Measurements from ENCODE around the gene FKBP3. TPM values are rescaled to one million over a fixed set of nuclear protein-coding genes. Genes with fewer than 3 reads are reported as not detected.

The FKBP3 gene
- polyA plus RNA-seq, 1 of the 3 experiments (the other 2 are of a cell fraction) = 21.8 TPM

DNA sequence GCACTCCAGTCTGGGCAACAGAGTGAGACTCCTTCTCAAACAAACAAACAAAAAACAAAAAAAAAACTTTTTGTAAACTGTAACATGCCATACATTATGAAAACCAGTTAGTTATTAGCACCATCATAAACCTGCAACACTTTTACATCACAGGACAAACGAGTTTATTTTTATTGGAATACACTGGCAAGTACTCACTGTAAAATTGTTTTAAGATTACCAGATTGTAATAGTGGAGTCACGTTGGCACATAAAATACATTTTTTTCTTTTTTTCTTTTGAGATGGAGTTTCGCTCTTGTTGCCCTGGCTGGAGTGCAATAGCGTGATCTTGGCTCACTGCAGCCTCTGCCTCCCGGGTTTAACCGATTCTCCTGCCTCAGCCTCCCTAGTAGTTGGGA is 15.7 kb downstream of the FKBP3 start:
- H3K4me3 ChIP-seq (ENCODE audit: low read depth in 2 of 2, low read length in 1 of 2) = no peak overlapping the region
- no peak for DNase-seq
- no peak overlapping the region for H2AFZ ChIP-seq (ENCODE audit: low read depth)
- CTCF ChIA-PET = no interaction called here
- peaks cover 18 to 30% of the 10 kb centered on the region in 2 experiments for H3K36me3 ChIP-seq (replicated peaks in 1 of 2; ENCODE audit: control insufficient read depth in 1 of 2, insufficient read depth in 2 of 2, low read length in 1 of 2)
- no peak overlapping the region for H3K9ac ChIP-seq
- H3K27me3 ChIP-seq (ENCODE audit: insufficient read depth) = no peaks in the 10 kb centered on the region
- peaks cover 0 to 2% of the 10 kb centered on the region in 2 experiments; a peak in 1 of 4 replicates for H3K4me1 ChIP-seq (ENCODE audit: control insufficient read depth in 1 of 2, insufficient read depth in 2 of 2, low read depth in 1 of 2, low read length in 1 of 2)
- H3K4me2 ChIP-seq = no peak overlapping the region
- POLR2A ChIA-PET = no interaction called here
- no peaks in the 10 kb centered on the region for H3K79me2 ChIP-seq (ENCODE audit: insufficient read depth)
- no peaks in the 10 kb centered on the region for H3K9me2 ChIP-seq
- H4K20me1 ChIP-seq (ENCODE audit: insufficient read depth) = no peaks in the 10 kb centered on the region
- TF ChIP-seq RAD21 (IDR thresholded peaks at IDR 0.05; ENCODE audit: low read length) = no peak
- no peak for TF ChIP-seq ELF1 (IDR thresholded peaks at IDR 0.05)
- H3F3A ChIP-seq (replicated peaks; ENCODE audit: insufficient read depth) = no peaks in the 10 kb centered on the region
- no peak overlapping the region for H3K27ac ChIP-seq (ENCODE audit: low read depth in 2 of 2, low read length in 1 of 2)
- WGBS (ENCODE audit: low lambda C conversion rate) = 96% methylated on average over 6 of the region's 6 CpGs
- no peaks in the 10 kb centered on the region for H3K9me3 ChIP-seq

DNA sequence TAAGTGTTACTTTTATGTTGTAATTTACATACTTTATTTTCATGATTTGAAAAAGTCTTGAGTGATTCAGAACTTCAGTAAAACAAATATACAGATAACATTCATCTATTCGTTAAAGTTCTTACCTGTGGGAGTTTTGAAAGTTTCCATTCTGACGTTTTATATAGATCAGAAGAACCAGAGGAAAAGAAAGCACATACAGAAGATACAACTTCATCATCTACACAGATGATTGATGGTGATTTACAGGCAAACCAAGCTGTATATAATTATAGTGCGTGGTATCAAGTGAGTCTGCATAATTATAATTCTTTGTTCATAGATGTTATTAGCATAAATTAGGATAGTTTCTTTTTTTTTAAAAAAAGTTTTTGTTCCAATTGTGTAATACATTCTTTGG is 20.0 kb downstream of the FKBP3 start:
- peaks cover 20 to 38% of the 10 kb centered on the region in 2 experiments for H3K36me3 ChIP-seq (replicated peaks in 1 of 2; ENCODE audit: control insufficient read depth in 1 of 2, insufficient read depth in 2 of 2, low read length in 1 of 2)
- no peaks in the 10 kb centered on the region for H3K27me3 ChIP-seq (ENCODE audit: insufficient read depth)
- no peak overlapping the region for H2AFZ ChIP-seq (ENCODE audit: low read depth)
- WGBS (ENCODE audit: low lambda C conversion rate) = 78% methylated on average over 3 of the region's 3 CpGs
- DNase-seq = no peak
- ChIA-PET CTCF (interaction anchor here (0.6 kb wide), 1 partner anchor 169 kb away, joined by 3 read pairs; no protein-coding TSS in a partner anchor), POLR2A (no interaction called here)
- no peaks in the 10 kb centered on the region for H4K20me1 ChIP-seq (ENCODE audit: insufficient read depth)
- H3K4me1 ChIP-seq (ENCODE audit: control insufficient read depth in 1 of 2, insufficient read depth in 2 of 2, low read depth in 1 of 2, low read length in 1 of 2) = peaks cover 0 to 5% of the 10 kb centered on the region in 2 experiments; a peak in 1 of 4 replicates
- no peak overlapping the region for H3K4me3 ChIP-seq (ENCODE audit: low read depth in 2 of 2, low read length in 1 of 2)
- H3K79me2 ChIP-seq (ENCODE audit: insufficient read depth) = no peaks in the 10 kb centered on the region
- no peak overlapping the region for H3K27ac ChIP-seq (ENCODE audit: low read depth in 2 of 2, low read length in 1 of 2)
- no peak overlapping the region for H3K4me2 ChIP-seq
- H3K9me3 ChIP-seq = no peaks in the 10 kb centered on the region
- no peaks in the 10 kb centered on the region for H3F3A ChIP-seq (replicated peaks; ENCODE audit: insufficient read depth)
- no peaks in the 10 kb centered on the region for H3K9me2 ChIP-seq
- no peak for TF ChIP-seq YY1 (IDR thresholded peaks at IDR 0.05; ENCODE audit: low read depth)
- TF ChIP-seq, protein P1, sequence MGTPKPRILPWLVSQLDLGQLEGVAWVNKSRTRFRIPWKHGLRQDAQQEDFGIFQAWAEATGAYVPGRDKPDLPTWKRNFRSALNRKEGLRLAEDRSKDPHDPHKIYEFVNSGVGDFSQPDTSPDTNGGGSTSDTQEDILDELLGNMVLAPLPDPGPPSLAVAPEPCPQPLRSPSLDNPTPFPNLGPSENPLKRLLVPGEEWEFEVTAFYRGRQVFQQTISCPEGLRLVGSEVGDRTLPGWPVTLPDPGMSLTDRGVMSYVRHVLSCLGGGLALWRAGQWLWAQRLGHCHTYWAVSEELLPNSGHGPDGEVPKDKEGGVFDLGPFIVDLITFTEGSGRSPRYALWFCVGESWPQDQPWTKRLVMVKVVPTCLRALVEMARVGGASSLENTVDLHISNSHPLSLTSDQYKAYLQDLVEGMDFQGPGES (IDR thresholded peaks at IDR 0.05; ENCODE audit: low read depth, low read length) = no peak
- no peak for TF ChIP-seq POLR2AphosphoS5 (IDR thresholded peaks at IDR 0.05; ENCODE audit: low read depth, low read length)
- H3K9ac ChIP-seq = no peak overlapping the region

DNA sequence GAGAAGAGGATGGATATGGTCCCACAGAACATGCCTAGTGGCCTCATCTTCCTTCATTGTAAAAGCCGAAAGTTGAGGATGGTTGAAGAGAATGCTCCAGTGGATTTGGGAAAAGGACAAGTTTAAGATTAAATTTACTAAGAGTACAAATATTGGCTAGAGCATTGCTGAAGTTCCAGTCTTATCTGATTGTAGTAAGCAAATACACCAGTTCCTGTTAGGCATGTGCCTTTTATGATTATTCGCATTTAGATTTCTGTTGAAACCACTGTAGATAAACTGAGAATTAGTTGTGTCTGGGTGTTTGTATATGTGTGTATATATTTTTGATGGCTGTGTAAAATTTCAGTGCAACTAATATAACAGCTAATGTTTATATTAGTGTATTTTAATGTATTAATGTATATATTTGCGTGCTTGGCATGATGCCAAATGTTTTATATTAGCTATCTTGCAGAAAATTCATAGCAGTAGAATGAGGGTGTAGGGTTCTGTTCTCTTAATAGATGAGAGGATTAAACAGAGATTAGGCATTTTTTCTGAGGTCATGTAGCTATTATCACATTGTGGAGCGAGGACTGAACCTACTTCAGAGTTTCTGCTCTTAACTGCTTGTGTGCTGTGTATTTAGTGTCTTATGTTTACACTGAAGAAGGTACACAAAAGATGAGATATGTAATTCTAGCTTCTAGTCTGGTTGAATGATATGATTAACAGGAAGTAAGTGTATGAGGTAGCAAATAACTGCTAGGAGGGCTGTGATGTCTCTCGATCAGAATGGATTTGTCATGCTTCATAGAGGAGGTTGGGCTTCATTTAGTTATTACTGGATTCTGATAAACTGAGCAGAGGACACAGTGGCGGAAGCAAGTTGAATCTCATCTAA is 21.1 kb downstream of the FKBP3 start:
- no peaks in the 10 kb centered on the region for H3K79me2 ChIP-seq (ENCODE audit: insufficient read depth)
- DNase-seq = no peak
- H3K27ac ChIP-seq (ENCODE audit: low read depth in 2 of 2, low read length in 1 of 2) = peak overlapping the region in 1 of 2 experiments; percentile 24; a peak in 2 of 4 replicates
- H3K27me3 ChIP-seq (ENCODE audit: insufficient read depth) = no peaks in the 10 kb centered on the region
- WGBS (ENCODE audit: low lambda C conversion rate) = 78% methylated on average over 6 of the region's 6 CpGs
- 0 out of 2 replicates have a peak, but pooled peaks have one; percentile 12 for TF ChIP-seq NFIC (IDR thresholded peaks at IDR 0.05; ENCODE audit: borderline replicate concordance)
- TF ChIP-seq, protein P2, sequence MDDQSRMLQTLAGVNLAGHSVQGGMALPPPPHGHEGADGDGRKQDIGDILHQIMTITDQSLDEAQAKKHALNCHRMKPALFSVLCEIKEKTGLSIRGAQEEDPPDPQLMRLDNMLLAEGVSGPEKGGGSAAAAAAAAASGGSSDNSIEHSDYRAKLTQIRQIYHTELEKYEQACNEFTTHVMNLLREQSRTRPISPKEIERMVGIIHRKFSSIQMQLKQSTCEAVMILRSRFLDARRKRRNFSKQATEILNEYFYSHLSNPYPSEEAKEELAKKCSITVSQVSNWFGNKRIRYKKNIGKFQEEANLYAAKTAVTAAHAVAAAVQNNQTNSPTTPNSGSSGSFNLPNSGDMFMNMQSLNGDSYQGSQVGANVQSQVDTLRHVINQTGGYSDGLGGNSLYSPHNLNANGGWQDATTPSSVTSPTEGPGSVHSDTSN (IDR thresholded peaks at IDR 0.05) = no peak
- H3K4me1 ChIP-seq (ENCODE audit: control insufficient read depth in 1 of 2, insufficient read depth in 2 of 2, low read depth in 1 of 2, low read length in 1 of 2) = peaks cover 0 to 5% of the 10 kb centered on the region in 2 experiments; a peak in 1 of 4 replicates
- no peak overlapping the region for H2AFZ ChIP-seq (ENCODE audit: low read depth)
- POLR2A ChIA-PET = no interaction called here
- H3F3A ChIP-seq (replicated peaks; ENCODE audit: insufficient read depth) = no peaks in the 10 kb centered on the region
- CTCF ChIA-PET = interaction anchor here (0.7 kb wide), 1 partner anchor 133 kb away, joined by 3 read pairs; no protein-coding TSS in a partner anchor
- H3K9me2 ChIP-seq = no peaks in the 10 kb centered on the region
- no peaks in the 10 kb centered on the region for H4K20me1 ChIP-seq (ENCODE audit: insufficient read depth)
- no peak overlapping the region for H3K9ac ChIP-seq
- peaks cover 26 to 44% of the 10 kb centered on the region in 2 experiments for H3K36me3 ChIP-seq (replicated peaks in 1 of 2; ENCODE audit: control insufficient read depth in 1 of 2, insufficient read depth in 2 of 2, low read length in 1 of 2)
- no peak overlapping the region for H3K4me3 ChIP-seq (ENCODE audit: low read depth in 2 of 2, low read length in 1 of 2)
- no peaks in the 10 kb centered on the region for H3K9me3 ChIP-seq
- no peak overlapping the region for H3K4me2 ChIP-seq
